ENCODE data around the gene NALCN. TPM values are rescaled to one million over a fixed set of nuclear protein-coding genes. Genes with fewer than 3 reads are reported as not detected.

NALCN gene
- total RNA-seq, 3 donors from 2014 or later (not counting 1 experiment from before 2014, with no cell fraction given) = not detected

DNA sequence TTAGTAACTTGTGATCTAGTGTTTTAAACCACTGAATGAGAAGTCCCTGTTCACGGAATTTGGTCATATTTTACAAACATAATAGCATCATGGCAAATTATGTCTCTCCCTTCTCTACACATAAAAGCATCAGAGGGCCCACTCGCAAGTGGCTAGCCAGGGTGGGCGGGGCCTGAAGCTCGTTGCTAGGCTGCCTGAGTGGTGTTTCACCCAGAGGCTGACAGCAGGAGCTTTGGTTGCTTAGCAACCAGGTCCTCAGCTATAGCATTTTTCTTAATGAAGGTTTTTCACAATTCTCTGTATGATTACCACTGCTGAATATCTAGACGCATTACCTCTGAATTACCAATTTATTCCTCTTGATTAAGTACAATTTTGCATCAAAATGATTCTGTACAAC lies 126.5 kb downstream of the NALCN start:
- Histone ChIP-seq H3K4me3 (ENCODE audit: low read length) (no peak overlapping the region), H3K4me1 (ENCODE audit: control insufficient read depth, insufficient read depth, low read length) (no peaks in the 10 kb centered on the region), H3K27me3 (ENCODE audit: control insufficient read depth, insufficient read depth, low read length) (no peaks in the 10 kb centered on the region), H3K36me3 (ENCODE audit: control insufficient read depth, insufficient read depth, low read length) (no peaks in the 10 kb centered on the region), H3K27ac (ENCODE audit: low read length) (no peak overlapping the region), H3K9me3 (ENCODE audit: control insufficient read depth, insufficient read depth, low read length) (no peaks in the 10 kb centered on the region)
- Mint-ChIP-seq H3K27me3 (ENCODE audit: low read depth in 2 of 2) (no peaks in the 10 kb centered on the region), H3K27ac (no peak overlapping the region), H3K36me3 (no peaks in the 10 kb centered on the region), H3K4me1 (no peaks in the 10 kb centered on the region), H3K9me3 (peaks cover 3 to 11% of the 10 kb centered on the region in 2 donors), H3K4me3 (no peak overlapping the region)
- ATAC-seq (no peak), DNase-seq (no peak)
- intact Hi-C loops (cut with micrococcal nuclease) = no loop called here
- TF ChIP-seq, protein P1, sequence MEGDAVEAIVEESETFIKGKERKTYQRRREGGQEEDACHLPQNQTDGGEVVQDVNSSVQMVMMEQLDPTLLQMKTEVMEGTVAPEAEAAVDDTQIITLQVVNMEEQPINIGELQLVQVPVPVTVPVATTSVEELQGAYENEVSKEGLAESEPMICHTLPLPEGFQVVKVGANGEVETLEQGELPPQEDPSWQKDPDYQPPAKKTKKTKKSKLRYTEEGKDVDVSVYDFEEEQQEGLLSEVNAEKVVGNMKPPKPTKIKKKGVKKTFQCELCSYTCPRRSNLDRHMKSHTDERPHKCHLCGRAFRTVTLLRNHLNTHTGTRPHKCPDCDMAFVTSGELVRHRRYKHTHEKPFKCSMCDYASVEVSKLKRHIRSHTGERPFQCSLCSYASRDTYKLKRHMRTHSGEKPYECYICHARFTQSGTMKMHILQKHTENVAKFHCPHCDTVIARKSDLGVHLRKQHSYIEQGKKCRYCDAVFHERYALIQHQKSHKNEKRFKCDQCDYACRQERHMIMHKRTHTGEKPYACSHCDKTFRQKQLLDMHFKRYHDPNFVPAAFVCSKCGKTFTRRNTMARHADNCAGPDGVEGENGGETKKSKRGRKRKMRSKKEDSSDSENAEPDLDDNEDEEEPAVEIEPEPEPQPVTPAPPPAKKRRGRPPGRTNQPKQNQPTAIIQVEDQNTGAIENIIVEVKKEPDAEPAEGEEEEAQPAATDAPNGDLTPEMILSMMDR (IDR thresholded peaks at IDR 0.05) = no peak
- 21% methylated on average over 5 of the region's 5 CpGs for WGBS (ENCODE audit: insufficient coverage)

DNA sequence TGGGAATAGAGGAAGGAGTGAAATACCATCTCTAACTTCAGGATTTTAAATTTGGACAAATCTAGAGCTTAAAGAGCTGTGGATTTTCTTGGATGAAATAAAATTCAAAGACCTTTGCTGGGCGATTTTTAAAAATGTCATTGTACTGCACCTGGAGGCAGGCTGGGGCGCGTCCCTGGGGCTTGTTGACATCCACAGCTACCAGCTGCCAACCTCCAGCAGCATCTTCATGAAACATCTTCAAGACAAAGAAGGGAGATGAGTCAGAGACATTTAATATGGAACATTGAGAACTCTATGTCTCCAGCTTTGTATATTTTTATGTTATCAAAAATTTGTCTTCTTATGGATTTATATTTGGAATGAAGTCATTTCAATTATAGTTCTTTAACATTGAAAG lies 132.5 kb downstream of the NALCN start:
- ATAC-seq (no peak), DNase-seq (no peak)
- Mint-ChIP-seq H3K27me3 (ENCODE audit: low read depth in 2 of 2) (no peaks in the 10 kb centered on the region), H3K4me3 (no peak overlapping the region), H3K36me3 (peaks cover 6% of the 10 kb centered on the region), H3K9me3 (peaks cover 6 to 7% of the 10 kb centered on the region in 2 donors), H3K4me1 (no peaks in the 10 kb centered on the region), H3K27ac (no peak overlapping the region)
- no peaks in the 10 kb centered on the region for H3K9me3 ChIP-seq (ENCODE audit: control insufficient read depth, insufficient read depth, low read length)
- no peak overlapping the region for H3K4me3 ChIP-seq (ENCODE audit: low read length)
- intact Hi-C loops (cut with micrococcal nuclease) = no loop called here
- no peaks in the 10 kb centered on the region for H3K27me3 ChIP-seq (ENCODE audit: control insufficient read depth, insufficient read depth, low read length)
- H3K4me1 ChIP-seq (ENCODE audit: control insufficient read depth, insufficient read depth, low read length) = no peaks in the 10 kb centered on the region
- TF ChIP-seq, protein P1 (IDR thresholded peaks at IDR 0.05) = no peak
- WGBS (ENCODE audit: insufficient coverage) = 90% methylated on average over 3 of the region's 3 CpGs
- no peaks in the 10 kb centered on the region for H3K36me3 ChIP-seq (ENCODE audit: control insufficient read depth, insufficient read depth, low read length)
- H3K27ac ChIP-seq (ENCODE audit: low read length) = no peak overlapping the region

DNA sequence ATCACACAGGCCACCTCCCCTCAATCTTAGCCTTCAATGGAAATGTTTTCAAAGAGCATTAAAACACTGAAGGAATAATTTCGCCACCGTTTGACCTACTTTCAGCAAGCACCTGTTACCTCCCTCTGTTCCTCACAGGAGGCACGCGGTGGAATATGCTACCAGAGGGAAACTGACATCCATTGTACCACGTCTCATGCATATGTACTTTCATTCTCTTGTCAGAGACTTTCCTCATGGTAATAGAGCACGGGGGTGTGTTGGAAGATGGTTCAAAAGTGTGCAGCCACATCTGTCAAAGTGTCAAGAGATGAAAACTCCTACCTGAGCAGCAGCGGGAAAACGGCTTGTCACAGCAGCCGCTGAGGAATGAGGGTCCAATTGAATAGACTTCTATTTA lies 143.4 kb downstream of the NALCN start:
- peaks cover 3 to 4% of the 10 kb centered on the region in 2 donors for H3K9me3 Mint-ChIP-seq
- WGBS (ENCODE audit: insufficient coverage) = 89% methylated on average over 9 of the region's 9 CpGs
- H3K4me3 Mint-ChIP-seq = no peak overlapping the region
- intact Hi-C loops (cut with micrococcal nuclease) = no loop called here
- no peak for DNase-seq
- H3K4me1 Mint-ChIP-seq = no peaks in the 10 kb centered on the region
- Histone ChIP-seq H3K27ac (ENCODE audit: low read length) (no peak overlapping the region), H3K4me3 (ENCODE audit: low read length) (no peak overlapping the region), H3K9me3 (ENCODE audit: control insufficient read depth, insufficient read depth, low read length) (no peaks in the 10 kb centered on the region), H3K27me3 (ENCODE audit: control insufficient read depth, insufficient read depth, low read length) (no peaks in the 10 kb centered on the region), H3K4me1 (ENCODE audit: control insufficient read depth, insufficient read depth, low read length) (no peaks in the 10 kb centered on the region), H3K36me3 (ENCODE audit: control insufficient read depth, insufficient read depth, low read length) (no peaks in the 10 kb centered on the region)
- TF ChIP-seq, protein P1 (IDR thresholded peaks at IDR 0.05) = no peak
- no peak for ATAC-seq
- no peak overlapping the region for H3K27ac Mint-ChIP-seq
- no peaks in the 10 kb centered on the region for H3K27me3 Mint-ChIP-seq (ENCODE audit: low read depth in 2 of 2)
- H3K36me3 Mint-ChIP-seq = no peaks in the 10 kb centered on the region

DNA sequence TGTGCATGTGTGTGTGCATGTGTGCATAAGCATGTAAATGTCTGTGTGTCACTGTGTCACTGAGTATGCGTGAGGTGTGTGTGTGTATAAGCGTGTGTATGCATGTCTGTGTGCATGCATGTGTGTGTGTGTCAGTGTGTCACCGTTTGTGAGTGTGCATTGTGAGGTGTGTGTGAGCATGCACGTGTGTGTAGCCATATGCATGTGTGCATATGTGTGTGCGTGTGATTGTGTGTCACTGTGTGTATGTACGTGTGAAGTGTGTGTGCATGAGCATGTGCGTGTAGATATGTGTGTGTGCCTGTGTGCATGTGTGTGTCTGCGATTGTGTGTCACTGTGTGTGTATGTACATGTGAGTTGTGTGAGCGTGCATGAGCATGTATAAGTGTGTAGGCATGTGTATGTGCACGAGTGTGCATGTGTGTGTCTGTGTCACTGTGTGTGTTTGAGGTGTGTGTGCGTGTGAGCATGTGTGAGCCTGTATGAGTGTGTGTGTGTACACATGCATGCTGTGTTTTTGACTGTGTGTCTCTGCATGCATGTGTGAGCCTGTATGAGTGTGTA lies 144.5 kb downstream of the NALCN start:
- WGBS (ENCODE audit: insufficient coverage) = 90% methylated on average over 11 of the region's 11 CpGs
- peaks cover 3 to 4% of the 10 kb centered on the region in 2 donors for H3K9me3 Mint-ChIP-seq
- TF ChIP-seq, protein P1 (IDR thresholded peaks at IDR 0.05) = no peak
- Histone ChIP-seq H3K27ac (ENCODE audit: low read length) (no peak overlapping the region), H3K4me3 (ENCODE audit: low read length) (no peak overlapping the region), H3K36me3 (ENCODE audit: control insufficient read depth, insufficient read depth, low read length) (no peaks in the 10 kb centered on the region), H3K9me3 (ENCODE audit: control insufficient read depth, insufficient read depth, low read length) (no peaks in the 10 kb centered on the region), H3K27me3 (ENCODE audit: control insufficient read depth, insufficient read depth, low read length) (no peaks in the 10 kb centered on the region), H3K4me1 (ENCODE audit: control insufficient read depth, insufficient read depth, low read length) (no peaks in the 10 kb centered on the region)
- no peaks in the 10 kb centered on the region for H3K4me1 Mint-ChIP-seq
- no peaks in the 10 kb centered on the region for H3K27me3 Mint-ChIP-seq (ENCODE audit: low read depth in 2 of 2)
- no peak overlapping the region for H3K27ac Mint-ChIP-seq
- DNase-seq = no peak
- intact Hi-C loops (cut with micrococcal nuclease) = no loop called here
- peak in 1 of 3 donors; percentile 35 for ATAC-seq
- H3K36me3 Mint-ChIP-seq = no peaks in the 10 kb centered on the region
- no peak overlapping the region for H3K4me3 Mint-ChIP-seq

Measured in natural killer cell (primary cell).